RKO (cell line): Measurements from ENCODE around the gene CKS1B.

ENCODE experiments used
- DNase-seq: peaks from one replicate; pipeline ENCODE4 v3.0.0-alpha.2; 2016; ENCODE audit warnings: low spot score

CKS1B gene

GRCh38 chr1:155002464-155003226, 28.2 kb downstream of the CKS1B start, which contains the start of gene ZBTB7B:
ZBTB7B (plus strand) TSS chr1:155002802; CDS start chr1:155014661, 11,859 bp downstream.
- DNase-seq: peak; percentile 62

- DNase-seq: peak; percentile 45
These were observed 28.8 kb downstream of the CKS1B start for GRCh38 chr1:155003227-155003765.

GRCh38 chr1:155003766-155004351, 29.4 kb downstream of the CKS1B start:
- peak; percentile 88 for DNase-seq

- DNase-seq: no peak
These were observed 30.0 kb downstream of the CKS1B start for GRCh38 chr1:155004352-155005075.

GRCh38 chr1:155005076-155006011, 30.9 kb downstream of the CKS1B start:
- DNase-seq: no peak

- peak; percentile 55 for DNase-seq
These were observed 32.2 kb downstream of the CKS1B start for GRCh38 chr1:155006601-155007101.

- no peak for DNase-seq
These were observed 32.9 kb downstream of the CKS1B start for GRCh38 chr1:155007251-155007828.

- DNase-seq: no peak
These were observed 33.8 kb downstream of the CKS1B start for GRCh38 chr1:155008015-155008941.

- no peak for DNase-seq
These were observed 34.8 kb downstream of the CKS1B start for GRCh38 chr1:155009221-155009711.

GRCh38 chr1:155009742-155010141, 35.3 kb downstream of the CKS1B start:
- DNase-seq: no peak

GRCh38 chr1:155010211-155010918, 35.9 kb downstream of the CKS1B start:
- no peak for DNase-seq

- no peak for DNase-seq
These were observed 36.5 kb downstream of the CKS1B start for GRCh38 chr1:155011004-155011416.

GRCh38 chr1:155011437-155012025, 37.0 kb downstream of the CKS1B start:
- DNase-seq: no peak

GRCh38 chr1:155012026-155012546, 37.6 kb downstream of the CKS1B start:
- DNase-seq: no peak

- DNase-seq: no peak
These were observed 38.5 kb downstream of the CKS1B start for GRCh38 chr1:155012776-155013602.

GRCh38 chr1:155013632-155014031, 39.2 kb downstream of the CKS1B start:
- no peak for DNase-seq
